Hypothalamus (tissue), 51 donors: ENCODE results near the gene TOLLIP.
"Not testable (repeated sequence)": the region's sequence is repeated elsewhere in the genome, so short reads cannot be mapped to it uniquely, and the experiment has no call there.

ENCODE experiments used
- DNase-seq, 51 donors: peaks; one replicate each; lab custom pipeline; 2025; lab: John Stamatoyannopoulos, UW

The TOLLIP gene

GRCh38 chr11:1344056-1344635 lies 34.7 kb upstream of the TOLLIP start:
- no peak for DNase-seq

GRCh38 chr11:1343391-1344055 lies 34.1 kb upstream of the TOLLIP start:
- DNase-seq, result no peak

- DNase-seq, result no peak
Observed at GRCh38 chr11:1342946-1343345, 33.5 kb upstream of the TOLLIP start.

GRCh38 chr11:1341928-1342524 lies 32.6 kb upstream of the TOLLIP start:
- DNase-seq, result peak in 3 of 51 donors; percentile 39 to 50 (median 39)

GRCh38 chr11:1341226-1341625 lies 31.8 kb upstream of the TOLLIP start:
- not testable (repeated sequence) for DNase-seq

GRCh38 chr11:1340111-1340510 lies 30.7 kb upstream of the TOLLIP start:
- DNase-seq, result no peak

GRCh38 chr11:1339066-1339675 lies 29.7 kb upstream of the TOLLIP start:
- DNase-seq, result no peak

- no peak for DNase-seq
Observed at GRCh38 chr11:1338201-1339065, 29.0 kb upstream of the TOLLIP start.

- no peak for DNase-seq
Observed at GRCh38 chr11:1337647-1338007, 28.2 kb upstream of the TOLLIP start.

- DNase-seq, result peak in 7 of 51 donors; percentile 17 to 49 (median 34)
Observed at GRCh38 chr11:1336836-1337646, 27.6 kb upstream of the TOLLIP start.

- DNase-seq, result peak in 18 of 51 donors; percentile 13 to 62 (median 40)
Observed at GRCh38 chr11:1335811-1336761, 26.7 kb upstream of the TOLLIP start.

GRCh38 chr11:1335264-1335810 lies 25.9 kb upstream of the TOLLIP start:
- no peak for DNase-seq

GRCh38 chr11:1333860-1334259 lies 24.4 kb upstream of the TOLLIP start:
- DNase-seq, result no peak

GRCh38 chr11:1333091-1333772 lies 23.8 kb upstream of the TOLLIP start:
- no peak for DNase-seq

GRCh38 chr11:1330473-1330872 lies 21.0 kb upstream of the TOLLIP start:
- no peak for DNase-seq

GRCh38 chr11:1327064-1327460 lies 17.6 kb upstream of the TOLLIP start:
- DNase-seq, result no peak

GRCh38 chr11:1326435-1327063 lies 17.1 kb upstream of the TOLLIP start:
- no peak for DNase-seq
